Keratinocyte (primary cell): ENCODE results near the gene SLC38A2.

Experiments used
- CTCF ChIP-seq, 3 experiments: IDR thresholded peaks in 1 of 3; conservative IDR thresholded peaks in 1 of 3; optimal IDR thresholded peaks in 1 of 3; 2 replicates in 2 of 3; 3 replicates in 1 of 3; pipeline versions ENCODE3 to v1.5.1; 2011; ENCODE audit warnings: low read length in 3 of 3, mild to moderate bottlenecking in 3 of 3, moderate library complexity in 2 of 3, control low read depth in 1 of 3, inconsistent platforms in 1 of 3; ENCODE audit not compliant: insufficient read depth in 2 of 3; ENCODE audit errors: extremely low read depth in 1 of 3
- EZH2 ChIP-seq: IDR thresholded peaks from one replicate; pipeline ENCODE4 v1.6.1; 2012; ENCODE audit warnings: inconsistent platforms, mild to moderate bottlenecking, low read length, moderate library complexity

- TF ChIP-seq CTCF (optimal IDR thresholded peaks at IDR 0.05 in 1 of 3, IDR thresholded peaks at IDR 0.05 in 1 of 3, conservative IDR thresholded peaks at IDR 0.05 in 1 of 3; ENCODE audit: extremely low read depth in 1 of 3, insufficient read depth in 2 of 3, low read length in 3 of 3) (no peak), EZH2 (no peak)
These were observed 8.8 kb downstream of the SLC38A2 start for GRCh38 chr12:46363582-46364299.
